DMS153 (cell line): Measurements from ENCODE around the gene INPP1.

Experiments used
- DNase-seq: peaks from one replicate; lab custom pipeline; 2025; lab: John Stamatoyannopoulos, UW

INPP1 gene

GRCh38 chr2:190408538-190409271 is 65.3 kb downstream of the INPP1 start:
- DNase-seq: peak; percentile 49

GRCh38 chr2:190409616-190410015 is 66.2 kb downstream of the INPP1 start:
- no peak for DNase-seq

GRCh38 chr2:190410166-190410565 is 66.8 kb downstream of the INPP1 start:
- no peak for DNase-seq

- peak; percentile 34 for DNase-seq
Measured at GRCh38 chr2:190412966-190413365, 69.6 kb downstream of the INPP1 start.

GRCh38 chr2:190413421-190413820 is 70.0 kb downstream of the INPP1 start:
- no peak for DNase-seq

GRCh38 chr2:190415251-190415650 is 71.9 kb downstream of the INPP1 start:
- DNase-seq: no peak

GRCh38 chr2:190415794-190416775 is 72.7 kb downstream of the INPP1 start:
- no peak for DNase-seq

GRCh38 chr2:190417045-190417842 is 73.9 kb downstream of the INPP1 start:
- DNase-seq: no peak

GRCh38 chr2:190418727-190419126 is 75.3 kb downstream of the INPP1 start:
- no peak for DNase-seq

GRCh38 chr2:190420801-190421200 is 77.4 kb downstream of the INPP1 start:
- DNase-seq: no peak
